Measurements from ENCODE around the gene KCNC4.

- TF ChIP-seq CTCF (IDR thresholded peaks at IDR 0.05) (no peak), POLR2A (IDR thresholded peaks at IDR 0.05) (no peak)
These were observed 45.3 kb downstream of the KCNC4 start for GRCh38 chr1:110255392-110255787.

All from body of pancreas (tissue), 4 donors.